CD14-positive monocyte (primary cell): ENCODE results near the gene RNF186. TPM values are rescaled to one million over a fixed set of nuclear protein-coding genes. Genes with fewer than 3 reads are reported as not detected.

Source experiments
- DNase-seq, 3 donors: peaks; one replicate each; pipeline ENCODE4 v3.0.0-alpha.2; 2011 to 2022
- H2AFZ ChIP-seq: 2 replicates; pipeline ENCODE4 v1.6.0; 2012; ENCODE audit warnings: mild to moderate bottlenecking, low read depth, low read length, inconsistent platforms; ENCODE audit not compliant: insufficient read depth, poor library complexity, severe bottlenecking
- H3K27ac ChIP-seq, 2 donors: 1 replicate in 1 of 2; 2 replicates in 1 of 2; pipeline ENCODE4 v1.5.1; 2012 to 2013; ENCODE audit warnings: low read length in 2 of 2, control low read depth in 1 of 2, inconsistent platforms in 1 of 2, low read depth in 1 of 2, mild to moderate bottlenecking in 1 of 2
- H3K27me3 ChIP-seq, 2 donors: one replicate each; pipeline versions ENCODE4 v1.6.0 to v1.6.1; 2011 to 2013; ENCODE audit warnings: low read length in 2 of 2; ENCODE audit not compliant: control insufficient read depth in 2 of 2, insufficient read depth in 2 of 2
- H3K36me3 ChIP-seq, 2 donors: replicated peaks in 1 of 2; 1 replicate in 1 of 2; 2 replicates in 1 of 2; pipeline versions ENCODE4 v1.5.1 to v1.6.1; 2012 to 2013; ENCODE audit warnings: low read length in 2 of 2, control low read depth in 1 of 2, inconsistent platforms in 1 of 2, mild to moderate bottlenecking in 1 of 2; ENCODE audit not compliant: insufficient read depth in 2 of 2, control insufficient read depth in 1 of 2
- H3K4me1 ChIP-seq, 2 donors: 1 replicate in 1 of 2; 2 replicates in 1 of 2; pipeline versions ENCODE4 v1.5.1 to v1.6.1; 2012 to 2013; ENCODE audit warnings: low read length in 2 of 2, control low read depth in 1 of 2, inconsistent platforms in 1 of 2, mild to moderate bottlenecking in 1 of 2, moderate library complexity in 1 of 2; ENCODE audit not compliant: insufficient read depth in 2 of 2, control insufficient read depth in 1 of 2
- H3K4me2 ChIP-seq: replicated peaks from 2 replicates; pipeline ENCODE3; 2012; ENCODE audit warnings: low read length, moderate library complexity, mild to moderate bottlenecking; ENCODE audit not compliant: poor library complexity, severe bottlenecking; ENCODE audit errors: extremely low read depth
- H3K4me3 ChIP-seq, 3 experiments: fragments of 200-600 bp in 1 of 3; sonication (generic) in 1 of 3; replicated peaks in 1 of 3; 1 replicate in 2 of 3; 2 replicates in 1 of 3; pipeline ENCODE4 v1.5.1; 2011 to 2013; ENCODE audit warnings: low read length in 3 of 3, mild to moderate bottlenecking in 3 of 3, control low read depth in 2 of 3, low read depth in 2 of 3, inconsistent platforms in 1 of 3, moderate library complexity in 1 of 3
- H3K79me2 ChIP-seq: 2 replicates; pipeline ENCODE4 v1.6.0; 2012; ENCODE audit warnings: mild to moderate bottlenecking, control low read depth, inconsistent platforms, low read length, moderate library complexity; ENCODE audit not compliant: insufficient read depth
- H3K9ac ChIP-seq: 2 replicates; pipeline ENCODE4 v1.6.0; 2017; ENCODE audit warnings: low read length, mild to moderate bottlenecking; ENCODE audit not compliant: insufficient read depth, poor library complexity, severe bottlenecking
- H3K9me3 ChIP-seq, 2 donors: replicated peaks in 1 of 2; 1 replicate in 1 of 2; 2 replicates in 1 of 2; pipeline versions ENCODE4 v1.5.1 to v1.6.1; 2012 to 2013; ENCODE audit warnings: low read length in 2 of 2, control low read depth in 1 of 2; ENCODE audit not compliant: control insufficient read depth in 1 of 2, insufficient read depth in 1 of 2
- H4K20me1 ChIP-seq: 2 replicates; pipeline ENCODE4 v1.6.0; 2012; ENCODE audit warnings: mild to moderate bottlenecking, low read length, control low read depth, moderate library complexity; ENCODE audit not compliant: insufficient read depth
- H3K27ac Mint-ChIP-seq, 7 donors: one replicate each; pipeline ENCODE4 v1.8.0; 2020; ENCODE audit warnings: mild to moderate bottlenecking in 7 of 7, mixed read lengths in 7 of 7, moderate library complexity in 6 of 7, inconsistent platforms in 2 of 7
- H3K27me3 Mint-ChIP-seq, 3 donors: one replicate each; pipeline ENCODE4 v1.8.0; 2021 to 2022; ENCODE audit warnings: low read depth in 3 of 3, mild to moderate bottlenecking in 3 of 3, mixed read lengths in 3 of 3, moderate library complexity in 3 of 3, inconsistent platforms in 1 of 3
- H3K36me3 Mint-ChIP-seq, 2 donors: one replicate each; pipeline ENCODE4 v1.8.0; 2020; ENCODE audit warnings: mixed read lengths in 2 of 2, inconsistent platforms in 1 of 2, mild to moderate bottlenecking in 1 of 2
- H3K4me1 Mint-ChIP-seq: one replicate; pipeline ENCODE4 v1.8.0; 2020; ENCODE audit warnings: mild to moderate bottlenecking, mixed read lengths
- H3K4me3 Mint-ChIP-seq, 2 donors: one replicate each; pipeline ENCODE4 v1.8.0; 2020; ENCODE audit warnings: mild to moderate bottlenecking in 2 of 2, mixed read lengths in 2 of 2, moderate library complexity in 1 of 2
- H3K9me3 Mint-ChIP-seq, 7 donors: one replicate each; pipeline ENCODE4 v1.8.0; 2020 to 2022; ENCODE audit warnings: mixed read lengths in 7 of 7, mild to moderate bottlenecking in 6 of 7, moderate library complexity in 6 of 7, inconsistent platforms in 2 of 7
- WGBS: methylation state at CpG from one replicate; pipeline ENCODE4 v1.1.5; 2013; ENCODE audit warnings: missing lambda C conversion rate; ENCODE audit not compliant: insufficient coverage; 5-methylcytosine and 5-hydroxymethylcytosine counted together
- intact Hi-C, 2 donors: fragments of 100-400 bp; cut with micrococcal nuclease; formaldehyde crosslinking; loops; one replicate each; pipeline versions ENCODE4 v1.15.0 to v1.15.1; 2023
- polyA plus RNA-seq, 3 donors: library from polyadenylated mRNA; depleted of rRNA in 1 of 3; unstranded in 2 of 3; stranded (reverse) in 1 of 3; fragments of 300-500 nt in 2 of 3; fragments of >200 nt in 1 of 3; fragmentation: Illumina TruSeq in 2 of 3; gene quantifications; 1 replicate in 2 of 3; 2 replicates in 1 of 3; pipeline ENCODE4 v1.2.3, GENCODE V29; 2012 to 2021
- TF ChIP-seq, protein P1 (sequence below): fragments of 200-600 bp; IDR thresholded peaks from one replicate; pipeline ENCODE4 v1.8.0; 2022; ENCODE audit warnings: antibody characterized with exemption, mild to moderate bottlenecking

RNF186 gene
- polyA plus RNA-seq, 3 donors, result not detected

DNA sequence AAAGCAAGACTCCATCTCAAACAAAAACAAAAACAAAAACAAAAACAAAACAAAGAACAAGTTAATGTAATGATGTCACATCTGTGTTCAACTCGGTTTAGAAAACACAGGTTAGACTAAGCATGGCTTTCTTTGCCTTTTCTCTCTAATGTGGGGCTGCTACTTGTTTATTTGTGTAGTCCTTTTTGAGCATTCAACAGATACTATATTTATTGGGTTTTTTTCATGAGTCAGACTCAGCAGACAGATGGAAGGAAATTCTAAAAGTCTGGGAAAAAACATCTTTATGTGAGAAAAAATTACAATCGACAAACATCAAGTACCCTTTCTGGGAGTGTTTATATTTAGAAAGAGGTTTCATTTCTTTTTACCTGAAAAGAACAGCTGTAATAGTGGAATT is 44.8 kb upstream of the RNF186 start:
- H3K36me3 ChIP-seq, result no peaks in the 10 kb centered on the region
- H3K4me1 ChIP-seq, result no peaks in the 10 kb centered on the region
- no peak overlapping the region for H3K4me2 ChIP-seq
- peaks cover 4% of the 10 kb centered on the region in 2 donors for H3K27me3 ChIP-seq
- intact Hi-C loops, result no loop called here
- TF ChIP-seq, protein P1, sequence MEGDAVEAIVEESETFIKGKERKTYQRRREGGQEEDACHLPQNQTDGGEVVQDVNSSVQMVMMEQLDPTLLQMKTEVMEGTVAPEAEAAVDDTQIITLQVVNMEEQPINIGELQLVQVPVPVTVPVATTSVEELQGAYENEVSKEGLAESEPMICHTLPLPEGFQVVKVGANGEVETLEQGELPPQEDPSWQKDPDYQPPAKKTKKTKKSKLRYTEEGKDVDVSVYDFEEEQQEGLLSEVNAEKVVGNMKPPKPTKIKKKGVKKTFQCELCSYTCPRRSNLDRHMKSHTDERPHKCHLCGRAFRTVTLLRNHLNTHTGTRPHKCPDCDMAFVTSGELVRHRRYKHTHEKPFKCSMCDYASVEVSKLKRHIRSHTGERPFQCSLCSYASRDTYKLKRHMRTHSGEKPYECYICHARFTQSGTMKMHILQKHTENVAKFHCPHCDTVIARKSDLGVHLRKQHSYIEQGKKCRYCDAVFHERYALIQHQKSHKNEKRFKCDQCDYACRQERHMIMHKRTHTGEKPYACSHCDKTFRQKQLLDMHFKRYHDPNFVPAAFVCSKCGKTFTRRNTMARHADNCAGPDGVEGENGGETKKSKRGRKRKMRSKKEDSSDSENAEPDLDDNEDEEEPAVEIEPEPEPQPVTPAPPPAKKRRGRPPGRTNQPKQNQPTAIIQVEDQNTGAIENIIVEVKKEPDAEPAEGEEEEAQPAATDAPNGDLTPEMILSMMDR, result no peak
- H3K9ac ChIP-seq, result no peak overlapping the region
- no peak for DNase-seq
- no peak overlapping the region for H3K27ac ChIP-seq
- no CpG with 5 or more reads among the region's 2 CpGs for WGBS
- H3K4me1 Mint-ChIP-seq, result peaks cover 2% of the 10 kb centered on the region
- no peak overlapping the region for H3K4me3 Mint-ChIP-seq
- H3K9me3 Mint-ChIP-seq, result peaks cover 1 to 14% (median 3%) of the 10 kb centered on the region in 7 donors
- H3K9me3 ChIP-seq, result no peaks in the 10 kb centered on the region
- H2AFZ ChIP-seq, result no peak overlapping the region
- H3K27me3 Mint-ChIP-seq, result peaks cover 7 to 12% (median 10%) of the 10 kb centered on the region in 3 donors
- H4K20me1 ChIP-seq, result no peaks in the 10 kb centered on the region
- no peak overlapping the region for H3K4me3 ChIP-seq
- no peak overlapping the region for H3K27ac Mint-ChIP-seq
- no peaks in the 10 kb centered on the region for H3K79me2 ChIP-seq
- no peaks in the 10 kb centered on the region for H3K36me3 Mint-ChIP-seq

DNA sequence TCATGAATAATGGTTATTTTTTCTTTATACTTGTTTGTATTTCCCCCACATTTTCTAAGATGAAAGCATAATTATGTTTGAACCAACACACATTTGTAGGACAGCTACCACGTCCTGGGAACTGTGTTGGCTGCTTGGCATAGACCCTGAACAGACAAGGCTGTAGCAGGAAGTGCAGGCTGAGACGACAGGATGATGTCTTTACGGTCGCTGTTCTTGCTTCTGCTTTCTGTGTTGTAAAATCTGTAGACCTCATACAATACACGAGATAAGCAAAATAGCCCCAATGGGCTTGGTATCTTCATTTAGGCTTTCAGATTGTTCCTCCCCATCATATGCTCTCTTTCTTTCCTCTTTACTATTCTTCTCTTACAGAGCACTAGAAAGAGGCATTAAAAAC is 43.8 kb upstream of the RNF186 start:
- WGBS, result 0% methylated on average over 1 of the region's 5 CpGs
- Mint-ChIP-seq H3K36me3 (no peaks in the 10 kb centered on the region), H3K4me1 (peaks cover 2% of the 10 kb centered on the region), H3K4me3 (no peak overlapping the region), H3K27ac (no peak overlapping the region), H3K9me3 (peaks cover 0 to 10% (median 3%) of the 10 kb centered on the region in 7 donors), H3K27me3 (peaks cover 10% of the 10 kb centered on the region in 3 donors)
- Histone ChIP-seq H3K4me3 (no peak overlapping the region), H3K79me2 (no peaks in the 10 kb centered on the region), H3K27ac (no peak overlapping the region), H2AFZ (no peak overlapping the region), H3K4me2 (no peak overlapping the region), H3K9ac (no peak overlapping the region), H3K27me3 (peaks cover 4% of the 10 kb centered on the region in 2 donors), H3K9me3 (no peaks in the 10 kb centered on the region), H3K36me3 (no peaks in the 10 kb centered on the region), H4K20me1 (no peaks in the 10 kb centered on the region), H3K4me1 (no peaks in the 10 kb centered on the region)
- intact Hi-C loops, result no loop called here
- TF ChIP-seq, protein P1, result no peak
- DNase-seq, result no peak
